Liver (tissue), 3 donors: Measurements from ENCODE around the gene PLCB4.

ENCODE experiments used
- EGR1 ChIP-seq, 2 donors: IDR thresholded peaks; 2 replicates each; pipeline ENCODE4 v1.6.1; 2016 to 2018; ENCODE audit warnings: antibody characterized with exemption in 2 of 2, low read depth in 2 of 2
- GABPA ChIP-seq, 2 donors: IDR thresholded peaks in 1 of 2; conservative IDR thresholded peaks in 1 of 2; 2 replicates each; pipeline ENCODE4 v1.6.1; 2016; ENCODE audit warnings: antibody characterized with exemption in 2 of 2, mild to moderate bottlenecking in 1 of 2, moderate library complexity in 1 of 2
- HNF4A ChIP-seq, 2 donors: conservative IDR thresholded peaks; 2 replicates each; pipeline ENCODE4 v1.6.1; 2016; ENCODE audit warnings: antibody characterized with exemption in 2 of 2, mild to moderate bottlenecking in 2 of 2
- JUND ChIP-seq, 2 donors: IDR thresholded peaks; 2 replicates each; pipeline ENCODE4 v1.6.1; 2016; ENCODE audit warnings: antibody characterized with exemption in 2 of 2
- RAD21 ChIP-seq, 2 donors: IDR thresholded peaks; 2 replicates each; pipeline ENCODE4 v1.6.1; 2016; ENCODE audit warnings: antibody characterized with exemption in 2 of 2, mild to moderate bottlenecking in 2 of 2
- REST ChIP-seq: IDR thresholded peaks from 2 replicates; pipeline ENCODE4 v1.6.1; 2016; ENCODE audit warnings: antibody characterized with exemption, mild to moderate bottlenecking
- SP1 ChIP-seq: IDR thresholded peaks from 2 replicates; pipeline ENCODE4 v1.6.1; 2018; ENCODE audit warnings: antibody characterized with exemption, mild to moderate bottlenecking
- TAF1 ChIP-seq: conservative IDR thresholded peaks from 2 replicates; pipeline ENCODE4 v1.6.1; 2016; ENCODE audit warnings: antibody characterized with exemption, mild to moderate bottlenecking
- YY1 ChIP-seq: IDR thresholded peaks from 2 replicates; pipeline ENCODE4 v1.6.1; 2016; ENCODE audit warnings: antibody characterized with exemption, mild to moderate bottlenecking
- TF ChIP-seq, protein P1 (sequence below): fragments of 150-350 bp; IDR thresholded peaks from 2 replicates; pipeline ENCODE4 v1.5.1; 2017; ENCODE audit warnings: improper control_type of control experiment, low read depth, low read length; ENCODE audit not compliant: missing input control
- TF ChIP-seq, protein P2 (sequence below): IDR thresholded peaks from 2 replicates; pipeline ENCODE4 v1.6.1; 2016; ENCODE audit warnings: antibody characterized with exemption
- donor health status: healthy.
- donor health status: healthy.

GRCh38 chr20:9483131-9483530 lies 414.2 kb downstream of the PLCB4 start:
- TF ChIP-seq YY1 (no peak), GABPA (IDR thresholded peaks at IDR 0.05 in 1 of 2, conservative IDR thresholded peaks at IDR 0.05 in 1 of 2) (no peak), RAD21 (IDR thresholded peaks at IDR 0.05) (no peak), JUND (IDR thresholded peaks at IDR 0.05) (no peak), SP1 (no peak), TAF1 (no peak), REST (no peak), EGR1 (IDR thresholded peaks at IDR 0.05; ENCODE audit: low read depth in 2 of 2) (no peak), HNF4A (conservative IDR thresholded peaks at IDR 0.05) (no peak)
- TF ChIP-seq, protein P1, sequence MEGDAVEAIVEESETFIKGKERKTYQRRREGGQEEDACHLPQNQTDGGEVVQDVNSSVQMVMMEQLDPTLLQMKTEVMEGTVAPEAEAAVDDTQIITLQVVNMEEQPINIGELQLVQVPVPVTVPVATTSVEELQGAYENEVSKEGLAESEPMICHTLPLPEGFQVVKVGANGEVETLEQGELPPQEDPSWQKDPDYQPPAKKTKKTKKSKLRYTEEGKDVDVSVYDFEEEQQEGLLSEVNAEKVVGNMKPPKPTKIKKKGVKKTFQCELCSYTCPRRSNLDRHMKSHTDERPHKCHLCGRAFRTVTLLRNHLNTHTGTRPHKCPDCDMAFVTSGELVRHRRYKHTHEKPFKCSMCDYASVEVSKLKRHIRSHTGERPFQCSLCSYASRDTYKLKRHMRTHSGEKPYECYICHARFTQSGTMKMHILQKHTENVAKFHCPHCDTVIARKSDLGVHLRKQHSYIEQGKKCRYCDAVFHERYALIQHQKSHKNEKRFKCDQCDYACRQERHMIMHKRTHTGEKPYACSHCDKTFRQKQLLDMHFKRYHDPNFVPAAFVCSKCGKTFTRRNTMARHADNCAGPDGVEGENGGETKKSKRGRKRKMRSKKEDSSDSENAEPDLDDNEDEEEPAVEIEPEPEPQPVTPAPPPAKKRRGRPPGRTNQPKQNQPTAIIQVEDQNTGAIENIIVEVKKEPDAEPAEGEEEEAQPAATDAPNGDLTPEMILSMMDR, result no peak
- TF ChIP-seq, protein P2, sequence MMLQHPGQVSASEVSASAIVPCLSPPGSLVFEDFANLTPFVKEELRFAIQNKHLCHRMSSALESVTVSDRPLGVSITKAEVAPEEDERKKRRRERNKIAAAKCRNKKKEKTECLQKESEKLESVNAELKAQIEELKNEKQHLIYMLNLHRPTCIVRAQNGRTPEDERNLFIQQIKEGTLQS, result no peak
